ENCODE data around the gene LIPG.

The LIPG gene

GRCh38 chr18:49608366-49609255 lies 46.8 kb downstream of the LIPG start:
- peak overlapping the region; percentile 99 for H3K27ac ChIP-seq
- peak; percentile 60 for DNase-seq (ENCODE audit: low read depth, low spot score)

GRCh38 chr18:49609256-49610021 lies 47.6 kb downstream of the LIPG start:
- peak overlapping the region; percentile 99 for H3K27ac ChIP-seq
- peak; percentile 99 for DNase-seq (ENCODE audit: low read depth, low spot score)

- peak; percentile 94 for DNase-seq (ENCODE audit: low read depth, low spot score)
- peak overlapping the region; percentile 99 for H3K27ac ChIP-seq
These were observed 48.2 kb downstream of the LIPG start for GRCh38 chr18:49610022-49610445.

DNA sequence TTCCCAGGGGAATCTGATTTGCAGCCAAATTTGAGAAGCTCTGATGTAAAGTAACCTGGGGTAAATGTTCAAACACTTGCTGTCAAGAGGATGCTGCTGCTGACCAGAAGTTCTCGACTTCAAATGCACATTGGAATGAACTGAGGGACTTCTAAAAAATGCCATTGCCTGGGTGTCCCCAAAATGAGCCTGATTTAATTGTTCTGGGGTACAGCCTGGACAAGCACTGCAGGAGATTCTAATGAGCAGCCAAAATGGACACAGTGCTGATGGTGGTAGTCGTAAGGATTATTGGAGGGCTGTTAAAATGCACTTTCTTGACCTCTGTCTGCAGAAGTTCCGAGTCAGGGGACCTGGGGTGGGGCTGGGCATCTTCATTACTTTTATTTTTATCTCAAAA lies 49.5 kb downstream of the LIPG start:
- DNase-seq (ENCODE audit: low read depth, low spot score) = no peak
- H3K27ac ChIP-seq = peak overlapping the region; percentile 99

DNA sequence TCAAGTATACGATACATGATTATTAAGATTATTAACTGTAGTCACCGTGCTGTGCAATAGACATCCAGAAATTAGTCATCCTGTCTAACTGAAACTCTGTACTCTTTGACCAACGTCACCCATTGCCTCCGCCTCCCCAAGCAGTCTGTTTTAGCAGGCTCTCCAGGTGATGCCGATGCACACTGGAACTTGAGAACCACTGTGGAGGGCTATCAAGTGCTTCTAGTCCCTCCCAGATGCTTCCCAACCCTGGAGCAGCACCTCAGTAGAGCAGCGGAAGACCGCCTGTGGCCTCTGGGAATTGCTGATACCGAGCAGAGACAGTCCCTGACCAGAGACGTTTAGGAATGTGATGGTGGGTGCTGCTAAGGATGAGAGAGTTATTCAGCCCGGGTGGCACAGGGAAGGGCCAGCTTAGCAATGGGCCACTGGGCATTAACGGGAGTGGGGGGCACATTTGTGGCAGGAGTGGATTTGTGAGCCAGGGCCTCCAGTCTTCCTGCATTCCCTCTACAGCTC lies 50.7 kb downstream of the LIPG start:
- peak overlapping the region; percentile 44 for H3K27ac ChIP-seq
- DNase-seq (ENCODE audit: low read depth, low spot score) = no peak

GRCh38 chr18:49613141-49613640 lies 51.3 kb downstream of the LIPG start:
- H3K27ac ChIP-seq = peak overlapping the region; percentile 44
- DNase-seq (ENCODE audit: low read depth, low spot score) = no peak

- DNase-seq (ENCODE audit: low read depth, low spot score) = no peak
- H3K27ac ChIP-seq = peak overlapping the region; percentile 44
These were observed 51.8 kb downstream of the LIPG start for GRCh38 chr18:49613641-49614151.

- H3K27ac ChIP-seq = no peak overlapping the region
- DNase-seq (ENCODE audit: low read depth, low spot score) = no peak
These were observed 54.9 kb downstream of the LIPG start for GRCh38 chr18:49616618-49617328.

DNA sequence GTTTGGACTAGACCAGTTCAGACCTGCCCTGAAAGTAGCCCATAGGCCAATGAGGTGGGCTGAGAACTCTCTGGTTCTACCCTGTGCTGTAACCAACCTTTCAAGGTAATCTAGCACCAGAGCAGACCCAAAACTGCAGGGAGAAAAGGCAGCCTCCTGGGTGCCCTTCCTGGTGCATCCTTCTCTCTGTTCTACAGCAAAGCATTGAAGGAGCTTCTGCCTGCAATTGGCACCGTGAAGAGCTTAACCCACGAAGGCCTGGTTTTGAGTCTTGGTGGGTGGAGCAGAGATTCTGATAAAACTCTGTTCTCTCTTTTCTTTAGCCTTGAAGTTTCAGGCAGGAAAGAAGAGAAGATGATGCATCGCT lies 55.5 kb downstream of the LIPG start:
- no peak overlapping the region for H3K27ac ChIP-seq
- no peak for DNase-seq (ENCODE audit: low read depth, low spot score)

- H3K27ac ChIP-seq = no peak overlapping the region
- DNase-seq (ENCODE audit: low read depth, low spot score) = no peak
These were observed 56.0 kb downstream of the LIPG start for GRCh38 chr18:49617865-49618264.

- DNase-seq (ENCODE audit: low read depth, low spot score) = no peak
- no peak overlapping the region for H3K27ac ChIP-seq
These were observed 57.2 kb downstream of the LIPG start for GRCh38 chr18:49618742-49619681.

GRCh38 chr18:49619801-49620200 lies 57.9 kb downstream of the LIPG start:
- DNase-seq (ENCODE audit: low read depth, low spot score) = no peak
- no peak overlapping the region for H3K27ac ChIP-seq

DNA sequence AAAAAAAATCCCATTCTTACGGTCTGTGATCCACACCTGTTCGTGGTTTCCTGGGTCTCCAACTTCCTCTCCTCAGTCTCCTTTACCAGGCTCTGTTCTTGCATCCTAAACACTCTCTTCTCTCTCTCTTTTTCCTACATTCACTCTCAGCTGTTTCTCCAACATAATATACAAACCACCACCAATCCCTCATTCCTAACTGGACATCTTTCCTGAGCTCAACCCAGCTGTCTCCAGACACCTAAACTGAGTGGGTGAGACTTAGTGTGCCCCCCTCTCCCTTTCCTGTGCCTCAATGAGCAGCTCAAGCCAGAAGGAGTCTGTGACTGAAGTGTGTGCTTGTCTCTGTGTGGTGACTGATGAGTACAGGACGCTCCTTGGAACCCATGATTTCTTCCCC lies 59.4 kb downstream of the LIPG start:
- no peak overlapping the region for H3K27ac ChIP-seq

DNA sequence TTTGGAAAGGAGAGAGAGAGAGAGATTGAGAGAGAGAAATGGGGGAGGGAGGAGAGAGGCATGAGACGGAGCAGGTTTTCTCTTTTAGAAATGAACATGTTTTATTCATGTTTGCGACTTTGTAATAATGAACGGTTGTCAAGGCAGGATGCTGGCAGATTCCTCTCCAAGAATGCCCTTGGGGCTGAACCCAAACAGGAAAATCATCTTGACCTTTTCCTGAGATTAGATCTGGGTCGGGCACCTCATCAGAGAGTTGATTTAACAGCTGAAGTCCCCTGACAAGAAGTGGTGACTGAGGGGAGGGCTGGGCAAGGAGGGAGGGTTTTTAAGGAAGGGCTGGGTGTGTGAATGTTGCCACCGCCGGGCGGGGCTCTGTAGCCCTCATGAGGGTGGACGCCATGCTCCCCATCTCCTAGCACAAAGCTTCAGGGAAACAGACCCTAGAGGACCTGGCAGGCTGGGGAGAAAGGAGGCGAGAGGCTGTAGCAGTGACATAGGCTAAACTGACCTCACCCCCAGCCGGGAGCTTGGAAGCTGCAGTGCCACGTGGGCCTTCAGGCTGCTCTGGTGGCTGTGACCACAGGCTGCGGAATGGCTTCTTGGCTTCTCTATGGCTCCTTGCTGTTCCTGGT lies 60.0 kb downstream of the LIPG start:
- no peak for DNase-seq (ENCODE audit: low read depth, low spot score)
- H3K27ac ChIP-seq = no peak overlapping the region

More for the DNA sequence above, 59.4 kb downstream of the LIPG start:
- no peak for DNase-seq (ENCODE audit: low read depth, low spot score)

- DNase-seq (ENCODE audit: low read depth, low spot score) = no peak
These were observed 61.7 kb downstream of the LIPG start for GRCh38 chr18:49623571-49623970.

GRCh38 chr18:49625021-49625691 lies 63.3 kb downstream of the LIPG start:
- DNase-seq (ENCODE audit: low read depth, low spot score) = no peak
- no peak overlapping the region for H3K27ac ChIP-seq

More at GRCh38 chr18:49623571-49623970, 61.7 kb downstream of the LIPG start:
- H3K27ac ChIP-seq = no peak overlapping the region

DNA sequence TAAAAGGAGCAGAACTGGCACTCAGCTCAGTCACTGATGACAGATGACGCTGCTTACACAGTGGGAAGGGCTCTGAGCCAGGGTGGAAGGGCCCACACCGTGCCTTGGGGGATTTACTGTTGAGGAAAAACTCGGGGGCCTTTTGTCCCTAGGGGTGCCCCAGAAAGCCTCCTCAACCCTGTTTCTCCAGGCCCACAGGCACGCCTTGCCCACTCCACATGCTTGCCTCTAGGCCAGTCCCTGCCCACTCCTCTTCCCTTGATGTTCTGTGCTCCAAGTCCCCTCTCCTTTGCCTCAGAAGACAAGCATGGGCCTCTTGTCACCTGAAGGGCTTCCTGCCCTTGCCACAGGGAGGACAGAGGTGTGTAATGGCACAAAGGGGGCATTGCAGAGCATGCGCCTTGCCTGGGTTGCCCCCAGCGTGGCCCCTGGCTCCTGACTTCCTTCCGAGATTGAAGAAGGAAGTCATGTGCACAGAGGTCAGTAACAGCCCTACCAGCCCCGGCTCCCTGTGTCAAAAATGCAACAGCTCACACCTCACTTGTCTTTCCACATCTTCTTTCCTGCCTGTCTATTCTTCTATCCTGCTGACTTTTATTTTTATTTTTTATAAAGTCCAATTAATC lies 65.1 kb downstream of the LIPG start:
- no peak for DNase-seq (ENCODE audit: low read depth, low spot score)
- no peak overlapping the region for H3K27ac ChIP-seq

DNA sequence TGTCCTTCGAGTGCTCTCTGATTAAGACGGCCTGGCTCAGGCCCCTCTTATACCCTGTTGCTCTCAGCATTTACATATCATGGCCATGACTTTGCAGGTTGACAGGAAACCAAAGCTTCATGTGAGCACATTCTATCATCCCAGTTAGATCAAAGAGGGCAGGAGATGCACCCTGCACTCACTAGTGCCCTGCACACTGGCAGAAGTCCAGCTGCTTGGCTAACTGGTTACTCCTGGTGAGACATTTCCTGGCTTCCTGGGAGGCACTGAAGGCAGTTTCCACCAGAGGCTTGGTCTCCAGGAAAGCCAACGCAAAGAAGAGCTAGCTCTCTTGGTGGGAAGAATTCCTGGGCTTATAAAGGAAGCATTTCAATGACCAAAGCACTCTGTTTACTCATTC lies 66.3 kb downstream of the LIPG start:
- no peak overlapping the region for H3K27ac ChIP-seq
- DNase-seq (ENCODE audit: low read depth, low spot score) = no peak
